Testis (tissue), 2 donors: ENCODE data around the gene MMRN2.

Experiments used
- POLR2A ChIP-seq: fragments of 450-650 bp; IDR thresholded peaks from one replicate; pipeline ENCODE4 v1.6.1; 2017; ENCODE audit warnings: antibody characterized with exemption, mild to moderate bottlenecking, moderate library complexity
- TF ChIP-seq, protein P1 (sequence below), 3 experiments: fragments of 450-650 bp in 2 of 3; fragments of 200-600 bp in 1 of 3; sonication (generic) in 1 of 3; IDR thresholded peaks; one replicate each; pipeline ENCODE4 v1.5.1; 2016 to 2019; ENCODE audit warnings: antibody characterized with exemption in 3 of 3, mild to moderate bottlenecking in 2 of 3, moderate library complexity in 1 of 3

DNA sequence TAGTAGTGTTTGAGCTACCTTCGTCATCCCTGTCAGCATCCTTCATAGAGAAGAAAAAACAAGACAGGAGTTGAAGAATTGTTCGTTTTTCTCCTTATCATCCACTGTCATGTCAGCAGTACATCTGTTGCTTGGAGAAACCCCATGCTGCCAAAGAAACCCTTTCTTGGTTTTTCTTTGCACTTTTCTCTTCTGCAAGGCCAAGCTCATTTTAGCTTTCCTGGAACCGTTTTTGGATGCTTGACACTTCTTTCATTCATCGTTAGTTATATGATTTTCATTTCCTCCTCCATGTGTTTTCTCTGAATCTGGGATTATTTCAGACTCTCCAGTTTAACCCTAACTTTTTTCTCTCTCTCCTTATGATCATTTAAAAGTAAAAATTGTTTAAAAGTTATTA is 58.9 kb downstream of the MMRN2 start:
- TF ChIP-seq, protein P1, sequence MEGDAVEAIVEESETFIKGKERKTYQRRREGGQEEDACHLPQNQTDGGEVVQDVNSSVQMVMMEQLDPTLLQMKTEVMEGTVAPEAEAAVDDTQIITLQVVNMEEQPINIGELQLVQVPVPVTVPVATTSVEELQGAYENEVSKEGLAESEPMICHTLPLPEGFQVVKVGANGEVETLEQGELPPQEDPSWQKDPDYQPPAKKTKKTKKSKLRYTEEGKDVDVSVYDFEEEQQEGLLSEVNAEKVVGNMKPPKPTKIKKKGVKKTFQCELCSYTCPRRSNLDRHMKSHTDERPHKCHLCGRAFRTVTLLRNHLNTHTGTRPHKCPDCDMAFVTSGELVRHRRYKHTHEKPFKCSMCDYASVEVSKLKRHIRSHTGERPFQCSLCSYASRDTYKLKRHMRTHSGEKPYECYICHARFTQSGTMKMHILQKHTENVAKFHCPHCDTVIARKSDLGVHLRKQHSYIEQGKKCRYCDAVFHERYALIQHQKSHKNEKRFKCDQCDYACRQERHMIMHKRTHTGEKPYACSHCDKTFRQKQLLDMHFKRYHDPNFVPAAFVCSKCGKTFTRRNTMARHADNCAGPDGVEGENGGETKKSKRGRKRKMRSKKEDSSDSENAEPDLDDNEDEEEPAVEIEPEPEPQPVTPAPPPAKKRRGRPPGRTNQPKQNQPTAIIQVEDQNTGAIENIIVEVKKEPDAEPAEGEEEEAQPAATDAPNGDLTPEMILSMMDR (IDR thresholded peaks at IDR 0.05), result no peak
- no peak for TF ChIP-seq POLR2A
